OCI-LY1 (cell line): Measurements from ENCODE around the gene TRPC4.

ENCODE experiments used
- H2AFZ ChIP-seq: fragments of 200-600 bp; sonication (generic), shearing (Covaris generic); 2 replicates; pipeline ENCODE4 v1.6.0; 2014; ENCODE audit warnings: antibody characterized with exemption, mild to moderate bottlenecking, low read length
- H3F3A ChIP-seq: fragments of 200-600 bp; sonication (generic), shearing (Covaris generic); 2 replicates; pipeline ENCODE4 v1.6.0; 2014; ENCODE audit warnings: mild to moderate bottlenecking, antibody characterized with exemption, low read length, moderate library complexity; ENCODE audit not compliant: insufficient read depth
- H3K27ac ChIP-seq: fragments of 200-600 bp; sonication (generic); 2 replicates; pipeline ENCODE4 v1.5.1; 2014; ENCODE audit warnings: low read length, mixed run types, mild to moderate bottlenecking, low read depth; ENCODE audit not compliant: poor library complexity, severe bottlenecking
- H3K27me3 ChIP-seq: fragments of 200-600 bp; sonication (generic); 2 replicates; pipeline ENCODE4 v1.6.0; 2014; ENCODE audit warnings: antibody characterized with exemption, mild to moderate bottlenecking, low read length, moderate library complexity; ENCODE audit not compliant: insufficient read depth
- H3K36me3 ChIP-seq: fragments of 200-600 bp; sonication (generic); 2 replicates; pipeline ENCODE4 v1.6.1; 2014; ENCODE audit warnings: mild to moderate bottlenecking, antibody characterized with exemption, low read length, moderate library complexity, mixed read lengths; ENCODE audit not compliant: insufficient read depth
- H3K4me1 ChIP-seq: fragments of 200-600 bp; sonication (generic); 2 replicates; pipeline ENCODE4 v1.5.1; 2014; ENCODE audit warnings: mild to moderate bottlenecking, low read length, moderate library complexity; ENCODE audit not compliant: insufficient read depth, severe bottlenecking
- H3K4me2 ChIP-seq: fragments of 200-600 bp; sonication (generic), shearing (Covaris generic); 2 replicates; pipeline ENCODE4 v1.6.1; 2014; ENCODE audit warnings: low read length
- H3K4me3 ChIP-seq: fragments of 200-600 bp; sonication (generic); 2 replicates; pipeline ENCODE4 v1.5.1; 2014; ENCODE audit warnings: low read length, low read depth, mild to moderate bottlenecking, mixed read lengths; ENCODE audit not compliant: poor library complexity, severe bottlenecking
- H3K79me2 ChIP-seq: fragments of 200-600 bp; shearing (Covaris generic); 2 replicates; pipeline ENCODE4 v1.6.1; 2016; ENCODE audit warnings: mixed run types, low read length, mixed read lengths; ENCODE audit not compliant: insufficient read depth
- H3K9ac ChIP-seq: fragments of 200-600 bp; sonication (generic), shearing (Covaris generic); 2 replicates; pipeline ENCODE4 v1.6.1; 2014; ENCODE audit warnings: mild to moderate bottlenecking, low read length, mixed read lengths
- H3K9me2 ChIP-seq: fragments of 200-600 bp; sonication (generic), shearing (Covaris generic); 2 replicates; pipeline ENCODE4 v1.6.1; 2014; ENCODE audit warnings: low read depth, mild to moderate bottlenecking, low read length, mixed read lengths
- H3K9me3 ChIP-seq: fragments of 200-600 bp; shearing (Covaris generic); 2 replicates; pipeline ENCODE4 v1.6.1; 2014; ENCODE audit warnings: low read length, mixed read lengths
- H4K20me1 ChIP-seq: fragments of 200-600 bp; sonication (generic), shearing (Covaris generic); 2 replicates; pipeline ENCODE4 v1.6.0; 2016; ENCODE audit warnings: mild to moderate bottlenecking, low read length; ENCODE audit not compliant: insufficient read depth
- EZH2 ChIP-seq: fragments of 200-600 bp; sonication (generic), shearing (Covaris generic); IDR thresholded peaks from 2 replicates; pipeline ENCODE4 v1.8.0; 2017; ENCODE audit warnings: borderline replicate concordance, mixed run types, mild to moderate bottlenecking, antibody characterized with exemption, low read length, moderate library complexity, mixed read lengths
- TF ChIP-seq, protein P1 (sequence below): fragments of 200-600 bp; sonication (generic), shearing (Covaris generic); IDR thresholded peaks from 2 replicates; pipeline ENCODE4 v1.5.1; 2017; ENCODE audit warnings: mild to moderate bottlenecking, antibody characterized with exemption, low read length, moderate library complexity, mixed read lengths

TRPC4 gene

DNA sequence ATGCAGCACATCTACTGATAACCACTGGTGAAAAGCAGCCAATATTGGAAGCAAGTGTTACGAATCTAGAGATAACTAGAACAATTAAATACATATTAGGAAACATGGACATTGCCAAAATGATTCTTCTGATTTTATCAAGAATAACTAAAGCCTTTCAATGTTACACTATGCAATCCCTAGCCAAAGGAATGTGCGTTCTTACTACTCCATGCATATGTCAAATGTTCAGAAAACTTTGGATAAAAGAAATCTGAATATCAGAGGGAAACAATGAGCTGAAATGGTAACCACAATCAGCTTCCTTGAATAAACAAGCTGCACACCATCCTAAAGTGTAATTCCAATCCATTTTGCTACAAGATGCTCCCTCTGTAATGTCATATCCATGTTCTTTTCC lies 270.1 kb downstream of the TRPC4 start:
- Histone ChIP-seq H3K79me2 (no peaks in the 10 kb centered on the region), H3K9ac (no peak overlapping the region), H4K20me1 (no peaks in the 10 kb centered on the region), H3K27ac (no peak overlapping the region), H3K4me3 (no peak overlapping the region), H2AFZ (no peak overlapping the region), H3K4me1 (no peaks in the 10 kb centered on the region), H3K9me2 (no peaks in the 10 kb centered on the region), H3K27me3 (no peaks in the 10 kb centered on the region), H3K4me2 (no peak overlapping the region), H3K9me3 (no peaks in the 10 kb centered on the region), H3K36me3 (no peaks in the 10 kb centered on the region), H3F3A (no peaks in the 10 kb centered on the region)
- TF ChIP-seq, protein P1, sequence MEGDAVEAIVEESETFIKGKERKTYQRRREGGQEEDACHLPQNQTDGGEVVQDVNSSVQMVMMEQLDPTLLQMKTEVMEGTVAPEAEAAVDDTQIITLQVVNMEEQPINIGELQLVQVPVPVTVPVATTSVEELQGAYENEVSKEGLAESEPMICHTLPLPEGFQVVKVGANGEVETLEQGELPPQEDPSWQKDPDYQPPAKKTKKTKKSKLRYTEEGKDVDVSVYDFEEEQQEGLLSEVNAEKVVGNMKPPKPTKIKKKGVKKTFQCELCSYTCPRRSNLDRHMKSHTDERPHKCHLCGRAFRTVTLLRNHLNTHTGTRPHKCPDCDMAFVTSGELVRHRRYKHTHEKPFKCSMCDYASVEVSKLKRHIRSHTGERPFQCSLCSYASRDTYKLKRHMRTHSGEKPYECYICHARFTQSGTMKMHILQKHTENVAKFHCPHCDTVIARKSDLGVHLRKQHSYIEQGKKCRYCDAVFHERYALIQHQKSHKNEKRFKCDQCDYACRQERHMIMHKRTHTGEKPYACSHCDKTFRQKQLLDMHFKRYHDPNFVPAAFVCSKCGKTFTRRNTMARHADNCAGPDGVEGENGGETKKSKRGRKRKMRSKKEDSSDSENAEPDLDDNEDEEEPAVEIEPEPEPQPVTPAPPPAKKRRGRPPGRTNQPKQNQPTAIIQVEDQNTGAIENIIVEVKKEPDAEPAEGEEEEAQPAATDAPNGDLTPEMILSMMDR, result no peak
- no peak for TF ChIP-seq EZH2

DNA sequence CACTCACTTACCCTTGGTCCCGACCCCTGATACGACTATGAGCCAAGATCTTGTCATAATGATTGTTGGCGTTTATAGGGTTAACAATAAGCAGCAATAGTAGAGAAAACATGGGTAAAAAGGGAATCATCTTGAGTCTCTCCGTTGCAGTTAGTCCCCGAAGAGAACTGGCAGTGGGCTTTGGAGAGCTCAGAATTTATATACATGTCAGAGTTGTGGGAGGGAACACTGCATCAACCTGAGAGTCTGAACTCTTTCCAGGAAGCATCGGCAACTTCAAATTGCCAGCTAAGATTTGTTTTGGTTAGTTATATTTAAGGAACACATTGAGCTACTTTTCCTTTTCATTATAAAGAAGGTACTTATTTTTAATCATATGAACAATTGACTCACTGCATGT lies 271.0 kb downstream of the TRPC4 start, which contains the start of gene POSTN:
POSTN (minus strand) TSS at position 172 of the 400 bp plus-strand sequence; CDS start at position 130, 42 bp downstream.
- Histone ChIP-seq H4K20me1 (no peaks in the 10 kb centered on the region), H3K27me3 (no peaks in the 10 kb centered on the region), H3K9me2 (no peaks in the 10 kb centered on the region), H3K4me3 (no peak within 1 kb of the TSS), H3K27ac (no peak within 1 kb of the TSS), H3K9ac (no peak within 1 kb of the TSS), H3K9me3 (no peaks in the 10 kb centered on the region), H3F3A (no peaks in the 10 kb centered on the region), H3K36me3 (no peaks in the 10 kb centered on the region), H2AFZ (no peak within 1 kb of the TSS), H3K4me2 (no peak within 1 kb of the TSS), H3K79me2 (no peaks in the 10 kb centered on the region), H3K4me1 (no peaks in the 10 kb centered on the region)
- TF ChIP-seq EZH2, result no peak
- TF ChIP-seq, protein P1, result no peak

DNA sequence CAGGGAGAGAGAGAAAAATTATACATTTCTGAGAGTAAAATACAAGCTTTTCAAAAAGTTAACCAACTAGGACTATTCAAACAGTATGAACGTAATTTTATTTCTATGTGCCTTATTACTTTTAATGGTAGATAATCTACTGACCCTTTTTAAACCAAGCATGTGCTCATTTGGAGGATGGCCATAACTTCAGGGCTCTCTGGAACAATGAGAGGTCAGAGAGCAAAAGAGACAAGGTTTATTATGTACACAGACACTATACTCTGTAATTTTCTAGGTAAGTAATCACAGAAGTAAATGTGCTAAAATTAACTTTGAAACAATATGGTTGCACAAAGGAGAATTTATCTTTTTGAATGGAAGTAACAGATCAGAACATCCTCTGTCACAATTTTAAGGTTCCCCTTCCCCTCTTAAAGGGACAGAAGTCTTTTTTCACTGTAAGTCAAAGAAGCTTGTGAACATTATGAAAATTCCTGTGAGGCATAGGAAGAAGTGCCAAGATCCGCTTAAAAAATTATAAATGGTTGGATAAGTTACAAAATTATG lies 272.0 kb downstream of the TRPC4 start:
- Histone ChIP-seq H3K36me3 (no peaks in the 10 kb centered on the region), H4K20me1 (no peaks in the 10 kb centered on the region), H3F3A (no peaks in the 10 kb centered on the region), H3K79me2 (no peaks in the 10 kb centered on the region), H3K9ac (no peak overlapping the region), H3K4me3 (no peak overlapping the region), H3K27ac (no peak overlapping the region), H3K4me2 (no peak overlapping the region), H3K9me2 (no peaks in the 10 kb centered on the region), H3K9me3 (no peaks in the 10 kb centered on the region), H3K4me1 (no peaks in the 10 kb centered on the region), H2AFZ (no peak overlapping the region), H3K27me3 (no peaks in the 10 kb centered on the region)
- TF ChIP-seq, protein P1, result no peak
- TF ChIP-seq EZH2, result no peak
